ENCODE results near the gene RNF114.

DNA sequence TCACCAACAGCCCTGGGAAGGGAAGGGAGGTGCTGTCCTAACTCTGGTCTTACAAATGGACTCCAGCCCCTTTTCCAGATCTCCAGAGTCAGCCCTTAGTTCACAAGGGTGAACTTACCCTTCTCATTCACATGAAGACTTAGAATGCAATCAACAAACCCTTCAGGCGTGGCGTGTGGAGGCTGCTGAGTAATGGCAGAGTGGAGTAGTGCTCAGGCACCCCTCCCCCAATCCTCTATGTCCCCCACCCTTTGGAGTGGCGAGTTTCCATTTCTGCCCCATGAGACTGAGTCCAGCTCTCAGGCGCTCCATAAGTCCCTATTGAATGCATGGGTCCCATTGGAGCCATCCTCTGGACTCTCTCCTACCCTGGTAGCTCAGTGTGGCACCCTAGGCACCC is 49.9 kb downstream of the RNF114 start:
- TF ChIP-seq, protein P1, sequence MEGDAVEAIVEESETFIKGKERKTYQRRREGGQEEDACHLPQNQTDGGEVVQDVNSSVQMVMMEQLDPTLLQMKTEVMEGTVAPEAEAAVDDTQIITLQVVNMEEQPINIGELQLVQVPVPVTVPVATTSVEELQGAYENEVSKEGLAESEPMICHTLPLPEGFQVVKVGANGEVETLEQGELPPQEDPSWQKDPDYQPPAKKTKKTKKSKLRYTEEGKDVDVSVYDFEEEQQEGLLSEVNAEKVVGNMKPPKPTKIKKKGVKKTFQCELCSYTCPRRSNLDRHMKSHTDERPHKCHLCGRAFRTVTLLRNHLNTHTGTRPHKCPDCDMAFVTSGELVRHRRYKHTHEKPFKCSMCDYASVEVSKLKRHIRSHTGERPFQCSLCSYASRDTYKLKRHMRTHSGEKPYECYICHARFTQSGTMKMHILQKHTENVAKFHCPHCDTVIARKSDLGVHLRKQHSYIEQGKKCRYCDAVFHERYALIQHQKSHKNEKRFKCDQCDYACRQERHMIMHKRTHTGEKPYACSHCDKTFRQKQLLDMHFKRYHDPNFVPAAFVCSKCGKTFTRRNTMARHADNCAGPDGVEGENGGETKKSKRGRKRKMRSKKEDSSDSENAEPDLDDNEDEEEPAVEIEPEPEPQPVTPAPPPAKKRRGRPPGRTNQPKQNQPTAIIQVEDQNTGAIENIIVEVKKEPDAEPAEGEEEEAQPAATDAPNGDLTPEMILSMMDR (conservative IDR thresholded peaks at IDR 0.05 in 1 of 2, IDR thresholded peaks at IDR 0.05 in 1 of 2; ENCODE audit: extremely low read depth in 1 of 2, insufficient read depth in 1 of 2, low read depth in 1 of 2, low read length in 2 of 2), result no peak
- TF ChIP-seq EZH2 (IDR thresholded peaks at IDR 0.05; ENCODE audit: borderline replicate concordance, low read length), result no peak

Data from mammary epithelial cell (primary cell).